Prostate gland (tissue), 2 donors: ENCODE measurements around the gene SAMD9.

Experiments used
- CTCF ChIP-seq, 4 experiments: fragments of 200-600 bp in 2 of 4; fragments of 450-650 bp in 2 of 4; sonication (generic) in 2 of 4; IDR thresholded peaks; 1 replicate in 3 of 4; 2 replicates in 1 of 4; pipeline ENCODE4 v1.5.1; 2016 to 2019; ENCODE audit warnings: antibody characterized with exemption in 4 of 4, mild to moderate bottlenecking in 2 of 4, moderate library complexity in 2 of 4
- POLR2A ChIP-seq: fragments of 450-650 bp; IDR thresholded peaks from one replicate; pipeline ENCODE4 v1.6.1; 2016; ENCODE audit warnings: antibody characterized with exemption, mild to moderate bottlenecking
- POLR2AphosphoS5 ChIP-seq: sonication (generic); formaldehyde crosslinking; IDR thresholded peaks from one replicate; pipeline ENCODE4 v1.6.1; 2017; ENCODE audit warnings: antibody characterized with exemption

- TF ChIP-seq POLR2A: no peak
- no peak for TF ChIP-seq CTCF (IDR thresholded peaks at IDR 0.05)
- TF ChIP-seq POLR2AphosphoS5: no peak
These were observed 41.7 kb upstream of the SAMD9 start for GRCh38 chr7:93159490-93159889.
